Ovary (tissue), 9 donors: Measurements from ENCODE around the gene ATP1A3. TPM values are rescaled to one million over a fixed set of nuclear protein-coding genes. Genes with fewer than 3 reads are reported as not detected.

ENCODE experiments used
- DNase-seq, 5 donors: peaks; one replicate each; pipeline ENCODE4 v3.0.0-alpha.2; 2019 to 2020
- H3K27ac ChIP-seq, 2 donors: fragments of 200-600 bp; one replicate each; pipeline versions ENCODE4 v1.5.1 to v1.8.0; 2019 to 2022
- H3K27me3 ChIP-seq: fragments of 200-600 bp; one replicate; pipeline ENCODE4 v1.8.0; 2022
- H3K36me3 ChIP-seq: fragments of 200-600 bp; sonication (generic); one replicate; pipeline ENCODE4 v1.5.1; 2019
- H3K4me1 ChIP-seq: one replicate; pipeline ENCODE4 v1.8.1; 2013; ENCODE audit warnings: mild to moderate bottlenecking, moderate library complexity; ENCODE audit not compliant: insufficient read depth
- H3K4me3 ChIP-seq: fragments of 200-600 bp; sonication (generic); one replicate; pipeline ENCODE4 v1.5.1; 2017
- H3K9me3 ChIP-seq, 2 donors: fragments of 200-600 bp in 1 of 2; sonication (generic) in 1 of 2; one replicate each; pipeline versions ENCODE4 v1.5.1 to v1.8.1; 2013 to 2019; ENCODE audit warnings: mild to moderate bottlenecking in 1 of 2, moderate library complexity in 1 of 2
- CTCF ChIP-seq, 3 donors: fragments of 450-650 bp in 2 of 3; fragments of 200-600 bp in 1 of 3; IDR thresholded peaks; one replicate each; pipeline versions ENCODE4 v1.5.1 to v1.8.0; 2016 to 2022; ENCODE audit warnings: antibody characterized with exemption in 3 of 3, mild to moderate bottlenecking in 1 of 3
- EP300 ChIP-seq: sonication (generic); formaldehyde crosslinking; IDR thresholded peaks from one replicate; pipeline ENCODE4 v1.6.1; 2017; ENCODE audit warnings: antibody characterized with exemption
- POLR2A ChIP-seq: fragments of 450-650 bp; IDR thresholded peaks from one replicate; pipeline ENCODE4 v1.6.1; 2017; ENCODE audit warnings: antibody characterized with exemption, mild to moderate bottlenecking, moderate library complexity
- WGBS, 3 donors: extraction: QIAGEN DNeasy Blood & Tissue Kit in 1 of 3; methylation state at CpG; one replicate each; pipeline versions ENCODE4 v1.1.5 to v1.1.7; 2013 to 2017; 5-methylcytosine and 5-hydroxymethylcytosine counted together
- intact Hi-C, 4 donors: fragments of 100-400 bp; cut with DNase I; formaldehyde crosslinking; loops; one replicate each; pipeline versions ENCODE4 v1.11.0 to v1.15.1; 2022 to 2023
- polyA plus RNA-seq, 2 donors: library from polyadenylated mRNA; stranded (reverse); fragments of 200-250 nt in 1 of 2; fragments of 350-450 nt in 1 of 2; fragmentation: Illumina TruSeq in 1 of 2; extraction: RNeasy Lipid Tissue Mini Kit (QIAGEN cat#74804) in 1 of 2; gene quantifications; one replicate each; pipeline ENCODE4 v1.2.3, GENCODE V29; 2013 to 2014
- total RNA-seq, 7 donors: library from RNA; depleted of rRNA in 2 of 7; stranded (reverse); fragments of >200 nt in 2 of 7; fragmentation: NEBNext Ultra II Directional in 3 of 7; extraction: Animal tissue kit (Norgen Biotek cat#: 25700) in 3 of 7; gene quantifications; one replicate each; pipeline versions ENCODE4 v1.1.0 to v1.2.4, GENCODE V29; 2016 to 2023
- donor health status: DM: no; HTN: no; CAD: no; lungs with moderate emphysema.
- donor health status: DM: no; HTN: no; CAD: no.
- donor health status: Bipolar disorder and iron deficiency.
- donor health status: DM: yes; HTN: yes; CAD: no.
- donor health status: DM: no; HTN: no; CAD: no.
- donor health status: DM: yes; HTN: yes; CAD: no.

The ATP1A3 gene
- total and polyA plus RNA-seq, 9 donors: 0.02 to 0.33 (median 0.32) TPM; not detected in 6

GRCh38 chr19:41997851-41998229 is 3.8 kb upstream of the ATP1A3 start:
- no peaks in the 10 kb centered on the region for H3K4me1 ChIP-seq
- WGBS, 3 donors: 3 to 5% (median 3%) methylated on average over 14 of the region's 14 CpGs
- no peaks in the 10 kb centered on the region for H3K36me3 ChIP-seq
- TF ChIP-seq EP300 (no peak), POLR2A (no peak), CTCF (IDR thresholded peaks at IDR 0.05) (no peak)
- H3K27me3 ChIP-seq: no peaks in the 10 kb centered on the region
- intact Hi-C loops: no loop called here
- H3K9me3 ChIP-seq: no peaks in the 10 kb centered on the region
- H3K4me3 ChIP-seq: no peak overlapping the region
- H3K27ac ChIP-seq: no peak overlapping the region
- DNase-seq: no peak

GRCh38 chr19:41997121-41997850 is 3.3 kb upstream of the ATP1A3 start:
- Histone ChIP-seq H3K9me3 (no peaks in the 10 kb centered on the region), H3K36me3 (no peaks in the 10 kb centered on the region), H3K4me1 (no peaks in the 10 kb centered on the region), H3K27ac (no peak overlapping the region), H3K27me3 (no peaks in the 10 kb centered on the region), H3K4me3 (no peak overlapping the region)
- no peak for TF ChIP-seq CTCF (IDR thresholded peaks at IDR 0.05)
- no peak for TF ChIP-seq POLR2A
- TF ChIP-seq EP300: no peak
- intact Hi-C loops: no loop called here
- DNase-seq: peak in 2 of 5 donors; percentile 46 to 51
- 1 to 2% (median 2%) methylated on average over 33 to 35 of the region's 35 CpGs for WGBS, 3 donors

GRCh38 chr19:41995959-41996797 is 2.1 kb upstream of the ATP1A3 start:
- Histone ChIP-seq H3K27ac (no peak overlapping the region), H3K9me3 (no peaks in the 10 kb centered on the region), H3K4me1 (no peaks in the 10 kb centered on the region), H3K4me3 (no peak overlapping the region), H3K27me3 (no peaks in the 10 kb centered on the region), H3K36me3 (no peaks in the 10 kb centered on the region)
- intact Hi-C loops: no loop called here
- no peak for TF ChIP-seq POLR2A
- no peak for TF ChIP-seq CTCF (IDR thresholded peaks at IDR 0.05)
- TF ChIP-seq EP300: no peak
- 30 to 35% (median 34%) methylated on average over 12 of the region's 12 CpGs for WGBS, 3 donors
- no peak for DNase-seq

- WGBS, 3 donors: 79 to 82% (median 79%) methylated on average over 19 of the region's 19 CpGs
- no peaks in the 10 kb centered on the region for H3K27me3 ChIP-seq
- H3K36me3 ChIP-seq: no peaks in the 10 kb centered on the region
- no peaks in the 10 kb centered on the region for H3K4me1 ChIP-seq
- H3K4me3 ChIP-seq: no peak overlapping the region
- H3K9me3 ChIP-seq: no peaks in the 10 kb centered on the region
- DNase-seq: no peak
- intact Hi-C loops: no loop called here
- H3K27ac ChIP-seq: no peak overlapping the region
- TF ChIP-seq POLR2A (no peak), CTCF (IDR thresholded peaks at IDR 0.05) (no peak), EP300 (no peak)
Observed at GRCh38 chr19:41994994-41995958, 1.2 kb upstream of the ATP1A3 start.
